WTC11 (cell line): ENCODE data around the gene CLIC1. TPM values are rescaled to one million over a fixed set of nuclear protein-coding genes. Genes with fewer than 3 reads are reported as not detected.

Experiments
- ATAC-seq: fragments of 200-7000 bp; cut with Tn5 transposase; 2 replicates; pipeline ENCODE4 v1.10.0; 2021; ENCODE audit warnings: mild to moderate bottlenecking, moderate library complexity
- CTCF ChIA-PET: fragments of 300-600 bp; sonication (Branson Sonifier 250); formaldehyde crosslinking; loops from one replicate; lab custom pipeline; 2021; ENCODE audit warnings: antibody characterized with exemption; lab: Charles Lee
- POLR2A ChIA-PET: fragments of 350-600 bp; sonication (Branson Sonifier 250); formaldehyde crosslinking; loops from one replicate; lab custom pipeline; 2021; ENCODE audit warnings: antibody characterized with exemption; lab: Charles Lee
- DNase-seq: peaks from one replicate; pipeline ENCODE4 v3.0.0; 2021; ENCODE audit warnings: low spot score
- H3K27ac Mint-ChIP-seq: 2 replicates; pipeline ENCODE4 v1.8.0; 2021; ENCODE audit warnings: mixed read lengths
- H3K27me3 Mint-ChIP-seq: 2 replicates; pipeline ENCODE4 v1.8.0; 2021; ENCODE audit warnings: low read depth, mild to moderate bottlenecking, moderate library complexity, mixed read lengths
- H3K36me3 Mint-ChIP-seq: 2 replicates; pipeline ENCODE4 v1.8.0; 2021; ENCODE audit warnings: mixed read lengths
- H3K4me1 Mint-ChIP-seq: 2 replicates; pipeline ENCODE4 v1.8.0; 2022; ENCODE audit warnings: mixed read lengths
- H3K4me3 Mint-ChIP-seq: 2 replicates; pipeline ENCODE4 v1.8.0; 2021; ENCODE audit warnings: mild to moderate bottlenecking, moderate library complexity, mixed read lengths
- H3K9me3 Mint-ChIP-seq: 2 replicates; pipeline ENCODE4 v1.8.0; 2021; ENCODE audit warnings: mixed read lengths
- CBFB ChIP-seq: sonication (generic); formaldehyde crosslinking; IDR thresholded peaks from 2 replicates; pipeline ENCODE4 v1.8.1; 2022; ENCODE audit warnings: mild to moderate bottlenecking, low read depth, missing genetic modification reagents
- E2F1 ChIP-seq: sonication (generic); formaldehyde crosslinking; IDR thresholded peaks from 2 replicates; pipeline ENCODE4 v1.8.0; 2022; ENCODE audit warnings: mild to moderate bottlenecking, missing genetic modification reagents
- GABPB1 ChIP-seq: sonication (generic); formaldehyde crosslinking; IDR thresholded peaks from 2 replicates; pipeline ENCODE4 v1.8.1; 2023; ENCODE audit warnings: mild to moderate bottlenecking, missing genetic modification reagents
- GTF2I ChIP-seq: fragments of 250-450 bp; sonication (Bioruptor Pico); conservative IDR thresholded peaks from 2 replicates; pipeline ENCODE4 v1.4.0; 2021; ENCODE audit warnings: mild to moderate bottlenecking
- HMGA2 ChIP-seq: fragments of 250-450 bp; sonication (Bioruptor Pico); IDR thresholded peaks from 2 replicates; pipeline ENCODE4 v1.4.0; 2021; ENCODE audit warnings: mild to moderate bottlenecking, moderate library complexity
- SOX15 ChIP-seq: fragments of 250-450 bp; sonication (Bioruptor Pico); IDR thresholded peaks from 2 replicates; pipeline ENCODE4 v1.9.0; 2021; ENCODE audit warnings: mild to moderate bottlenecking
- USF1 ChIP-seq: sonication (generic); formaldehyde crosslinking; IDR thresholded peaks from 2 replicates; pipeline ENCODE4 v1.8.0; 2022; ENCODE audit warnings: mild to moderate bottlenecking, missing genetic modification reagents
- ZMAT4 ChIP-seq: fragments of 250-450 bp; sonication (Bioruptor Pico); IDR thresholded peaks from 2 replicates; pipeline ENCODE4 v1.9.0; 2021; ENCODE audit warnings: mild to moderate bottlenecking
- ZNF396 ChIP-seq: fragments of 250-450 bp; sonication (Bioruptor Pico); IDR thresholded peaks from 2 replicates; pipeline ENCODE4 v1.8.0; 2021; ENCODE audit warnings: mild to moderate bottlenecking, moderate library complexity, borderline replicate concordance
- total RNA-seq: library from RNA; stranded (reverse); gene quantifications from 3 replicates; pipeline ENCODE4 v1.2.3, GENCODE V29; 2021
- TF ChIP-seq, protein P1 (sequence below): sonication (generic); formaldehyde crosslinking; IDR thresholded peaks from 2 replicates; pipeline ENCODE4 v1.8.1; 2022; ENCODE audit warnings: mild to moderate bottlenecking, missing genetic modification reagents, moderate library complexity, borderline replicate concordance
- TF ChIP-seq, protein P2 (sequence below): sonication (generic); formaldehyde crosslinking; IDR thresholded peaks from 2 replicates; pipeline ENCODE4 v1.8.1; 2023; ENCODE audit warnings: mild to moderate bottlenecking, missing genetic modification reagents, moderate library complexity
- TF ChIP-seq, protein P3 (sequence below): sonication (generic); formaldehyde crosslinking; IDR thresholded peaks from 2 replicates; pipeline ENCODE4 v1.8.0; 2023; ENCODE audit warnings: missing genetic modification reagents, mild to moderate bottlenecking, borderline replicate concordance
- TF ChIP-seq, protein P4 (sequence below): sonication (generic); formaldehyde crosslinking; IDR thresholded peaks from 2 replicates; pipeline ENCODE4 v1.8.1; 2023; ENCODE audit warnings: mild to moderate bottlenecking, missing genetic modification reagents

CLIC1 gene
- total RNA-seq, 1 experiment from 2014 or later: 244 TPM

DNA sequence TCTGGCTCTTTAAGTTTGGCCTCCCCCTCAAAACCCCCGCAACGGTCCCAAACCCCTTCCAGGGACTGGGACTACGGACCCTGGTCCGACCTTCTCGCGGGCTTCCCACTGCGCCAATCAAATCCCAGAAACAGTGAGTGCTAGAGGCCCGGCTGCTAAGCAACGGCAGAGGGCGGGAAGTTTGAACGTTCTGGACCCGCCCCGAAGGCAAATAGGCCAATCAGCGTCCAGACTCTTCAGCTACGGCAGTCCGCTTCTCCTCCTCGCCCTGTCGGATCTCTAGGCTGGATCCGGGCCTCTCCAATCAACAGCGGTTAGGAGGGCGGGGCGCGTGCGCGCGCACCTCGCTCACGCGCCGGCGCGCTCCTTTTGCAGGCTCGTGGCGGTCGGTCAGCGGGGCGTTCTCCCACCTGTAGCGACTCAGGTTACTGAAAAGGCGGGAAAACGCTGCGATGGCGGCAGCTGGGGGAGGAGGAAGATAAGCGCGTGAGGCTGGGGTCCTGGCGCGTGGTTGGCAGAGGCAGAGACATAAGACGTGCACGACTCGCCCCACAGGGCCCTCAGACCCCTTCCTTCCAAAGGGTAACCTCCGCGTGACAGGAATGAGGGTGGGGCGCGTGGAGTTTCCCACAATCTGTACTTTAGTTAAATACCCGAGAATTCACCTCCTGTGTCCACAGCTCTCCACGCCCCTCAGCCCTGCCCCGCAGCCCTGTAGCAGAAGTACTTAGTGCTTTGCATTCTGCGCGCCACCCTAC lies 3.5 kb upstream of the CLIC1 start, which contains the start of gene MSH5 (continued):
- TF ChIP-seq, protein P1, sequence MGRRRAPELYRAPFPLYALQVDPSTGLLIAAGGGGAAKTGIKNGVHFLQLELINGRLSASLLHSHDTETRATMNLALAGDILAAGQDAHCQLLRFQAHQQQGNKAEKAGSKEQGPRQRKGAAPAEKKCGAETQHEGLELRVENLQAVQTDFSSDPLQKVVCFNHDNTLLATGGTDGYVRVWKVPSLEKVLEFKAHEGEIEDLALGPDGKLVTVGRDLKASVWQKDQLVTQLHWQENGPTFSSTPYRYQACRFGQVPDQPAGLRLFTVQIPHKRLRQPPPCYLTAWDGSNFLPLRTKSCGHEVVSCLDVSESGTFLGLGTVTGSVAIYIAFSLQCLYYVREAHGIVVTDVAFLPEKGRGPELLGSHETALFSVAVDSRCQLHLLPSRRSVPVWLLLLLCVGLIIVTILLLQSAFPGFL (CRISPR knock-in tag): no peak; the same call in 1 of the 2 replicates
- TF ChIP-seq, protein P2, sequence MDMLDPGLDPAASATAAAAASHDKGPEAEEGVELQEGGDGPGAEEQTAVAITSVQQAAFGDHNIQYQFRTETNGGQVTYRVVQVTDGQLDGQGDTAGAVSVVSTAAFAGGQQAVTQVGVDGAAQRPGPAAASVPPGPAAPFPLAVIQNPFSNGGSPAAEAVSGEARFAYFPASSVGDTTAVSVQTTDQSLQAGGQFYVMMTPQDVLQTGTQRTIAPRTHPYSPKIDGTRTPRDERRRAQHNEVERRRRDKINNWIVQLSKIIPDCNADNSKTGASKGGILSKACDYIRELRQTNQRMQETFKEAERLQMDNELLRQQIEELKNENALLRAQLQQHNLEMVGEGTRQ (CRISPR knock-in tag): no peak
- TF ChIP-seq E2F1: peak; percentile 81; the same call in 1 of the 2 replicates
- no peak for TF ChIP-seq GTF2I (CRISPR knock-in tag)

DNA sequence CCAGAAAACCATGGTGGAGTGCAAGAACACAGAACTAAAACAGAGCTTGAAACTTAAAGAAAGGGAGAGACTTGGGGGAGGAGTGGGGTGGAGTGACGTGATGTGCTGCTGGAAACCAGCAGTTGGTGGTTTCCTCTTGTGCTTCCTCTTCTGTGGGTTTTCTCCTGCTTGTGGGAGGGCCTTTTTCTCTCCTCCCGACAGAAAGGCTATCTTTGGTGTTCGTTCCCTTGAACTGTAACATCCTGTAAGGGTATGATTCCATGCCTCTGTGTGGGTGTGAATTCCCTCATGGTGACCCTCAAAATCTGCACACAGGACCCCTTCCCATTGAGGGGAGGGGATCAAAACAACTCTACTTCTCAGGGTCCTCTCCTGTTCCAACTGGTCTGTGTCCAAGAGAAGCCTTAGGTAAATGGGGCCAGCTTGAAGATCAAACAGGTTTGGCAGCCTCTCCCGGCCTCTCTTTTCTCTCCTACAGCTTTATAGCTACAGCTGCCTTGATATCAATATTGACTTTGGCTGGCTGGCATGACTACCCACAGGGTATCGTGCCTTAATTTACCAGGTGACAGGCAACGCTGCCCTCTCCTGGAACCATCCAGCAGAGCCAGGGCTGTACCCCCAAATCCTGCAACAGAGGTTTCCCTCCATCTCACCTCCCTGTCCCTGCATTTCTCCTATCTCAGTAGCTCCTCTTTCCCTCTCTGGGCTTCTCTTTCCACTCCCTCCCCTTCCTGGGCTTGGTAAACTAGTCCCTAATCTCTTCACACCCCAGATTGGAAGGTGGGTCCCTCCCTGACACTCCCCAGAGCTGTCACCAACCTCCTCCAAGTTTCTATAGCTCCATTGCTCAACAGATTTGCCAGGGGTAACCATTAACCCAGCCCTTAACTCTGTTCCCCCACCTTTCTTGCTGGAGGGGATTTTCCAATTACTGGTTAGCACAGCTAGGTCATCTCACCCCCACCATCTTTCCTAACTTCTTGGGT lies 2.0 kb upstream of the CLIC1 start:
- TF ChIP-seq SOX15 (CRISPR knock-in tag) (no peak), CBFB (no peak), ZMAT4 (CRISPR knock-in tag) (no peak), GABPB1 (CRISPR knock-in tag) (peak; percentile 58; the same call in 1 of the 2 replicates)
- Mint-ChIP-seq H3K27me3 (no peaks in the 10 kb centered on the region; the same call in 1 of the 2 replicates), H3K4me3 (peak overlapping the region; percentile 93; the same call in 1 of the 2 replicates), H3K9me3 (no peaks in the 10 kb centered on the region), H3K4me1 (peaks cover 41% of the 10 kb centered on the region), H3K27ac (peak overlapping the region; percentile 61), H3K36me3 (peaks cover 19% of the 10 kb centered on the region)
- no peak for ATAC-seq
- ChIA-PET CTCF (interaction anchor here (0.6 to 7.1 kb wide), 26 partner anchors 9 to 187 kb away, joined by 3 to 62 read pairs (median 4); partner anchors contain the start of genes ABHD16A, BAG6, C6orf47 and DDAH2), POLR2A (interaction anchor here (0.5 to 4.5 kb wide), 6 partner anchors 10 to 1172 kb away, joined by 3 to 32 read pairs (median 6); partner anchors contain the start of genes C6orf47, DDAH2 and HSPA1B)
- no peak for DNase-seq

GRCh38 chr6:31737315-31737990 lies 1.1 kb upstream of the CLIC1 start:
- ChIA-PET POLR2A (interaction anchor here (0.7 to 4.5 kb wide), 4 partner anchors 9 to 90 kb away, joined by 3 to 32 read pairs (median 4); partner anchors contain the start of genes DDAH2 and HSPA1B), CTCF (interaction anchor here (0.7 to 7.1 kb wide), 19 partner anchors 8 to 215 kb away, joined by 3 to 62 read pairs (median 4); partner anchors contain the start of genes BAG6, C6orf47, DDAH2 and HSPA1A)
- TF ChIP-seq HMGA2 (CRISPR knock-in tag): no peak
- TF ChIP-seq ZNF396 (CRISPR knock-in tag): no peak
- no peak for TF ChIP-seq USF1 (CRISPR knock-in tag)
- TF ChIP-seq, protein P3, sequence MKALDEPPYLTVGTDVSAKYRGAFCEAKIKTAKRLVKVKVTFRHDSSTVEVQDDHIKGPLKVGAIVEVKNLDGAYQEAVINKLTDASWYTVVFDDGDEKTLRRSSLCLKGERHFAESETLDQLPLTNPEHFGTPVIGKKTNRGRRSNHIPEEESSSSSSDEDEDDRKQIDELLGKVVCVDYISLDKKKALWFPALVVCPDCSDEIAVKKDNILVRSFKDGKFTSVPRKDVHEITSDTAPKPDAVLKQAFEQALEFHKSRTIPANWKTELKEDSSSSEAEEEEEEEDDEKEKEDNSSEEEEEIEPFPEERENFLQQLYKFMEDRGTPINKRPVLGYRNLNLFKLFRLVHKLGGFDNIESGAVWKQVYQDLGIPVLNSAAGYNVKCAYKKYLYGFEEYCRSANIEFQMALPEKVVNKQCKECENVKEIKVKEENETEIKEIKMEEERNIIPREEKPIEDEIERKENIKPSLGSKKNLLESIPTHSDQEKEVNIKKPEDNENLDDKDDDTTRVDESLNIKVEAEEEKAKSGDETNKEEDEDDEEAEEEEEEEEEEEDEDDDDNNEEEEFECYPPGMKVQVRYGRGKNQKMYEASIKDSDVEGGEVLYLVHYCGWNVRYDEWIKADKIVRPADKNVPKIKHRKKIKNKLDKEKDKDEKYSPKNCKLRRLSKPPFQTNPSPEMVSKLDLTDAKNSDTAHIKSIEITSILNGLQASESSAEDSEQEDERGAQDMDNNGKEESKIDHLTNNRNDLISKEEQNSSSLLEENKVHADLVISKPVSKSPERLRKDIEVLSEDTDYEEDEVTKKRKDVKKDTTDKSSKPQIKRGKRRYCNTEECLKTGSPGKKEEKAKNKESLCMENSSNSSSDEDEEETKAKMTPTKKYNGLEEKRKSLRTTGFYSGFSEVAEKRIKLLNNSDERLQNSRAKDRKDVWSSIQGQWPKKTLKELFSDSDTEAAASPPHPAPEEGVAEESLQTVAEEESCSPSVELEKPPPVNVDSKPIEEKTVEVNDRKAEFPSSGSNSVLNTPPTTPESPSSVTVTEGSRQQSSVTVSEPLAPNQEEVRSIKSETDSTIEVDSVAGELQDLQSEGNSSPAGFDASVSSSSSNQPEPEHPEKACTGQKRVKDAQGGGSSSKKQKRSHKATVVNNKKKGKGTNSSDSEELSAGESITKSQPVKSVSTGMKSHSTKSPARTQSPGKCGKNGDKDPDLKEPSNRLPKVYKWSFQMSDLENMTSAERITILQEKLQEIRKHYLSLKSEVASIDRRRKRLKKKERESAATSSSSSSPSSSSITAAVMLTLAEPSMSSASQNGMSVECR (CRISPR knock-in tag): no peak
- TF ChIP-seq, protein P4, sequence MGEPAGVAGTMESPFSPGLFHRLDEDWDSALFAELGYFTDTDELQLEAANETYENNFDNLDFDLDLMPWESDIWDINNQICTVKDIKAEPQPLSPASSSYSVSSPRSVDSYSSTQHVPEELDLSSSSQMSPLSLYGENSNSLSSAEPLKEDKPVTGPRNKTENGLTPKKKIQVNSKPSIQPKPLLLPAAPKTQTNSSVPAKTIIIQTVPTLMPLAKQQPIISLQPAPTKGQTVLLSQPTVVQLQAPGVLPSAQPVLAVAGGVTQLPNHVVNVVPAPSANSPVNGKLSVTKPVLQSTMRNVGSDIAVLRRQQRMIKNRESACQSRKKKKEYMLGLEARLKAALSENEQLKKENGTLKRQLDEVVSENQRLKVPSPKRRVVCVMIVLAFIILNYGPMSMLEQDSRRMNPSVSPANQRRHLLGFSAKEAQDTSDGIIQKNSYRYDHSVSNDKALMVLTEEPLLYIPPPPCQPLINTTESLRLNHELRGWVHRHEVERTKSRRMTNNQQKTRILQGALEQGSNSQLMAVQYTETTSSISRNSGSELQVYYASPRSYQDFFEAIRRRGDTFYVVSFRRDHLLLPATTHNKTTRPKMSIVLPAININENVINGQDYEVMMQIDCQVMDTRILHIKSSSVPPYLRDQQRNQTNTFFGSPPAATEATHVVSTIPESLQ: no peak
- Mint-ChIP-seq H3K36me3 (peaks cover 22% of the 10 kb centered on the region), H3K4me1 (peaks cover 41% of the 10 kb centered on the region), H3K4me3 (peak overlapping the region; percentile 93), H3K27ac (peak overlapping the region; percentile 61), H3K27me3 (no peaks in the 10 kb centered on the region; the same call in 1 of the 2 replicates), H3K9me3 (no peaks in the 10 kb centered on the region)
- DNase-seq: no peak
- no peak for ATAC-seq
